HG03103 (cell line): Measurements from ENCODE around the gene SGO2.
"Not testable (repeated sequence)": the region's sequence is repeated elsewhere in the genome, so short reads cannot be mapped to it uniquely, and the experiment has no call there.

ENCODE experiments used
- ATAC-seq: cut with Tn5 transposase; IDR thresholded peaks from one replicate; pipeline ENCODE4 v1.9.1; 2021; ENCODE audit warnings: low read depth; ENCODE audit not compliant: unreplicated experiment

Gene SGO2

DNA sequence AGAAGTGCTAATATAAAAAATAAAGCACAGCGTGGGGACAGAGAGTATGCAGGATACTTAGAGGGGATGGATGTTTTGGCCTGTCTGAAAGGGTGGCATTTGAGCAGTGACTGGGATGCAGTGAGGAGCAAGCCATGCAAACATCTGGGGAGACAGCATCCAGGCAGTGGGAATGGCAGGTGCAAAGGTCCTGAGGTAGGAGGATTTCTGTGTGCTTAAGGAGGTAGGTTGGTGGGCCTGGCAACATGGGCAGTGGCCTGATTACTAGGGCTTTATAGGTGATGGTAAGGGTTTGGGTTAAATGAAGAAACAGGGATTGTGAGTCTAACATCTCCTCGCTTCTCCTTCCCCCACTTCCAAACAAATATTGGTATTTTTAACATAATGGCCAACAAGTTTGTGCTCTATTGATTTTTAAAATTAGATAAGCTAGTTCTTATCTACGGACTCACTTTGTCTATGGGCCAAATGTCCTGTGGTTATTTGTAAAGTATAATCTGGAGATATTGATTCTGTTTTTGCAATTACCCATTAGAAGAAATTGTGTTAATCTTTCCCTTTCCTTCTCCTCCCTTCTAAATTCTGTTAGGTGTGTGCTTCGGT, 62.2 kb downstream of the SGO2 start:
- ATAC-seq: no peak

DNA sequence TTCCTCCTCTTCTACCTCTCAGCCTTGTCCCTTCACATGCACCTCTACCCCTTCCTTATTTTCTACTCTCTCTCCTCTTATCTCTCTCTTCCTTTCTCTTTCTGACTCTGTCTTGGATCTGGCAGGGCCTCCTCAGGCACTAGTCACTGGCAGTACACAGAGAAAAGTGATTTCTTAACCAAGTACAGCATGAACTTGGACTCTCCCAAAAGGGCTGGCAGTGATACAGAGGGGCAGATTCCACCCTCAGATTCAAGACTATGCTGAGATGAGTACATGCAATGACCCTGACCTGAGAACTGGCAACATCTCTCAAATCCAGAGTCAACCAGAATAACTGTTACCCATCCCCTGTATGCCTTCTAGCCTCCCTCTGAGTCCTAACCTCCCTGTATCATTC, 64.1 kb downstream of the SGO2 start:
- no peak for ATAC-seq

DNA sequence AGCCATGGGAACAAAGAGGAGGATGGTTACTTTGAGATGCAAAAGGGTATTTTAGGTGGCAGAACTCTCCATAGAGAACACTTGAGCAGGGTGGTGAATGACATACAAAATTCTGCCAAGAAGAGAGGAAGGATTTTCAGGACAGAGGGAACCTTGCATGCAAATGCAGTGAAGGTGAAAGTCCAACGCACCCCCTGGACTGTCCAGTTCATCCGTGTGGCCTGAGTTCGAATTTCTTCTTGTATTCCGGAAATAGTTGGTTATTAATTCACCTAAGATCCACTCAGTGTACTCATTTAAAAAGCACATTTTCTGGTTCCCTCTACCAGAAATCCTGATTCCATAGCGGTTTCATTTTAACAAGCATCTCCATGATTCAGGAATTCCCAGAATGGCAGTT, 65.3 kb downstream of the SGO2 start:
- no peak for ATAC-seq

DNA sequence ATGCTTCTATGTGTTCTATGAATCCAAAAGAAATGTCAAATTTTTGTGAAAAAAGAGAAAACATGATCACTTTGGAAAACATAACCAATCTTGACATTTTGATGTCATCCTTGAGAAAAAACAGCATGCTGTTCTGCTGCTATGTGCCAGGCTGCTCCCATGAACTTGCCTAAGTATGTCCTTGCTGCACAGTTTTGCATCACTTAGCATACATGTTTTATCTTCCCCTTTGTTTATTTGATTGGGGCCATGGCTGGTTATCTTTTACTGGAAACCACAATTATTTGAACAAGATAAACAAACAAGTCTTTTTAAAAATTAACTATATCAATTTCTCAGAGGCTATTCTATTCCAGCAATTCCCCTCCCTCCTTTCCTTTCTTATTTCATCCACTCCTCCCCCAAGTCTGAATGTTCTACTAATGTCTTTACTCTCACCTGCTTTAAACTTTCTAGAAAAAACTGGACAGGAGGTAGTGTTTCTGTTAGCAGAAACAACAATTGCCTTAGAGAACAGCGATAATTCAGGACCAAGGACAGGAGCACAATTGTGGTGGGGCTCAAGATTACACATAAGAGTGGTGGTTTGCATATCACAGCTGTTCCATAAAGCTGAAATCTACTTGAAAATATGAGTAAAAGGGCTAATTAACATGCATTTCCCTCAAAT, 66.5 kb downstream of the SGO2 start:
- no peak for ATAC-seq

DNA sequence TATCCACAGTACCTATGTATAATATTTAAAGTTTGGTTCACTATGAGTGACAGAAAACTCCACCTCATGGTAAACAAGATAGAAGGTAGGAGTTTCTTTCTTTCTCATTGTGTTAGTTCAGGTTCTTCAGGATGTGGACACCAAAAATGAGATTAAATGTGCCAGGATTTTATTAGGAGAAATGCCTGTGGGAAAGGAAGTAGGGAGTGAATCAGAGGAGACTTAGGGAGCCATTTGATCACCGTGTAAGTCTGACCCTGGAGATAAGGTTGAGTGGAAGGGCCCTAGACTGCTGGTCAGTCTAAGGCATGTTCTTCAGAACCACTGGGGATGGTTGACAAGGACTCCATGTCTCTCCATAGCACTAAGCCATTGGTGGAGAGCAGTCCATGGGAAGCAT, 67.9 kb downstream of the SGO2 start:
- no peak for ATAC-seq

DNA sequence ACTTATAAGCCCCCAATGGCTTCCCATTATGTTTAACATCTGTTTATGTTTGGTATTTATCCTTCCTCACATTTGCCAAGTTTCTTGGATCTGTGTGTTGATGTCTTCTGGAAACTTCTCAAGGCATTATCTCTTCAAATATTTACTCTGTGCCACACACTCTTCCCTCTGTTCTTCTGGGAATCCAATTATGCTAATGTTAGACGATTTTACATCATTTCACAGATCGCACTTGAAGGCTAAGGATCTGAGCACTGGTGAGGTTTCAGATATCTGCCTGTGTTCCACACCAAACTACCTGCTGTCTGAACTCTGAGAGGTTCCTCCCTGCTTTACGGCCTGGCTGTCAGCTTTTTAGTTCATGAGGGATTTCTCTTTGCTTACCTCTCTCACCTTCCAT, 69.9 kb downstream of the SGO2 start:
- no peak for ATAC-seq

DNA sequence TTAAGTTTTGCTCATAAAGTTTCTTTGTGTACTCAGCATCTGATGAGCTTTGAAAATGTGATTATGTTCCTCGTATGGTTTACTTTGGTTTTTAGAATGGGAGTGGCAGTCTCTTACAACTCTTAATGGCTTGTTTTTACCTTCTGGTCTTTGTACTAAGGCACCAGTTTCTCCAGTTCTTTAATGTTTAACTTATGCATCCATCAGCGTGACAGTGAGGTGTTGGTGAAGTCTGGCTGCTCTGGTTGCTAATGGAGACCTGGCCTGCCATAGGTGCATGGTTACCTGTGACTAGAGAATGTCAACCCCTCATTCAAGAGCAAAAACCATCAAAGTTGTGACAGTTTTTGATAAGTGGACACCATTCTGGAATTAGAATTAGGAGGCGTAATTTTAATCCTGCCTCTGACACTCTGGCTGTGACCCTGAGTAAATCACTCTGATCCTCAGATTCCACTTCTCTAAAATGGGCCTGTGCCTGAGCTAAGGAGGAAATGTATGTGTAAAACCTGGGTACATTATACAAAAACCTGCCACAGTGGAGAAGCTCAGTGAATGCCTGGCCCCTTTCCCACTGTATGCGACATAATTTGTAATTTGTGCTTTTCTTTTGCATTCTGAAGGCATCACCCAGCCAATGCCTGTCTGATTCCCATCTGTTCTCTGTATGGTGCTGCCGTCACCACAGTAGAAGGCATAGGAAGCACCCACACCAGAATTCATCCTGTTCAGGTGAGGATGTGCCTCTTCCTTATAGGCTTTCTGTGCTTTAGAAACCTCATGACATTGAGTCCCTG, 71.0 kb downstream of the SGO2 start:
- ATAC-seq: no peak

DNA sequence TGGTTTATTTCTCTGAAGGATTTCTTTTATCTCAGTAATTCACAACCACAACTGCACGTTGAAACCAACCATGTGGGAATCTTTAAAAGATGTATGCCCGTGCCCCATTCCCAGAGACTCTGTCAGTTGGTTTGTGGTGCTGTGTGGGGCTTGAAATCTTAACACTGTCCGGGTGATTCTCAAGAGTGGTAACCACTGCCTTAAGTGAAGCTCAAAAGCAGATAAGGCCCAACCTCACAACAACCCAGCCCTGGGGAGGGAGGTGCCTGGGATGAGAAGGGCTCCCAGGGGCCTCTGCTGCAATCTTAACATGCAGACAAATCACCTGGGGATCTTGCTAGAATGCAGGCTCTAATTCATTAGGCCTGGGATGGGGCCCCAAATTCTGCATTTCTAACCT, 73.2 kb downstream of the SGO2 start:
- ATAC-seq: no peak

DNA sequence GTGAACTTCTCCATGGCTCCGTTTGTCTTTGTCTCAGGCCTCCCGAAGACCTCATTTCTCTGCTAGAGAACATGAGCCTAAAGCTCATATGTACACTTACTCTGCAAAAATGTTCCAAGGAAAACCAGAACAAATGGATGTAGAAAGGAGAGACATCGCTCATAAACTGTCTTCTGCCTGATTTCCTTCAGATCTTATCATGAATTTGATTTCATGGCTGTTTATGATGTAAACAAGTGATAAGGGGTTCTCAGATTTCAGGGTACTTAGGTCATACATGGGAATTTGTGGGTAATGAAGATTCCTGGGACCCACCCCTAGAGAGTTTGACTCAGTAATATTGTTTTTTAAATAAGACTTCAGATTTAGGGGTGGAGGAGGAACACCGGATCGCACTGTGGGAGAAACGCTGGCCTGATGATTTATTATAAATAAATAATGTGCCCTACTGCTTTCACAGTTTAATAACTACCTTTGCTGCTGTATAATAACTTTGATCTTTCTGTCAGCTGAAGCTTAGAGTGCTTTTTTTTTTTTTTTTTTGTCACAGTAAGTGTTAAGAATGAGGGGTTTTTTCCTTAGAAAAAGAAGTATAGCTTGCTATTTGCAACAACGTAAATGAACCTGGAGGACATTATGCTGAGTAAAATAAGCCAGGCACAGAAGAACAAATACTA, 74.7 kb downstream of the SGO2 start:
- no peak for ATAC-seq

DNA sequence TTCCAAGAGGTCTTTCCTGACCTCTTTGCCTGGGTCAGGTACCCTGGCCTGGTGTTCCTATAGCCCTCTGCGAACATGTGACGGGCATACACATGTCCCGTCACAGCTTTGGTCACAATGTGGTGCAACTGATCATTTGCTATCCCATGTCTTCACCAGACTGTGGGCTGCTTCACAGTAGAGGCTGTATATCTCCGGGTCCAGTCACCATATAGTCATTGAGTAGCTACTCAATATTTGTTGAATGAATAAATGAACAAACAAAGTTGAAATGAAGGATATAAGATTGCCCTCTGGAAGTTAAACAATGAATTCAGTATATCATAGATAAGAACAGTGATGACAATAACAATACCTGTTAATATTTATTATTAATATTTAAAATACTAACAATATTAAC, 76.6 kb downstream of the SGO2 start:
- ATAC-seq: no peak

DNA sequence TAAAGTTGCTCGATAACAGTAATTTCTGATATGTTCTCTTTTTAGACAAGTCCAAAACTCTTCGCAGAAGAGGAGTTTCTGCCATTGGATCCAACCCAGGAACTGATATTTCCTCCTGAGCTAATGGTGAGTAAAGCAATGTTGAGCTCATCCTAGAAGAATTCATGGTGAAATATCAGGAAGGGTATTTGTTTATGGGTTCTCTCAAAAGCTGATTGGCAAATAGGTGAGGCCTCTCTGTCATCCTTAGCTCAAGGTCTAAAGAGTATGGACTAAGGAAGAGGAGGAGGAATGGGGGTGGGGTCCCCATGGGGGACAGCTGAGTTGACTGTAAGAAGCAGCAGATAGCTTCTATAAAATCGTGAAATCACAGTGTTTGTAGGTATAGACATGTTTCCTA, 78.0 kb downstream of the SGO2 start:
- ATAC-seq: no peak

DNA sequence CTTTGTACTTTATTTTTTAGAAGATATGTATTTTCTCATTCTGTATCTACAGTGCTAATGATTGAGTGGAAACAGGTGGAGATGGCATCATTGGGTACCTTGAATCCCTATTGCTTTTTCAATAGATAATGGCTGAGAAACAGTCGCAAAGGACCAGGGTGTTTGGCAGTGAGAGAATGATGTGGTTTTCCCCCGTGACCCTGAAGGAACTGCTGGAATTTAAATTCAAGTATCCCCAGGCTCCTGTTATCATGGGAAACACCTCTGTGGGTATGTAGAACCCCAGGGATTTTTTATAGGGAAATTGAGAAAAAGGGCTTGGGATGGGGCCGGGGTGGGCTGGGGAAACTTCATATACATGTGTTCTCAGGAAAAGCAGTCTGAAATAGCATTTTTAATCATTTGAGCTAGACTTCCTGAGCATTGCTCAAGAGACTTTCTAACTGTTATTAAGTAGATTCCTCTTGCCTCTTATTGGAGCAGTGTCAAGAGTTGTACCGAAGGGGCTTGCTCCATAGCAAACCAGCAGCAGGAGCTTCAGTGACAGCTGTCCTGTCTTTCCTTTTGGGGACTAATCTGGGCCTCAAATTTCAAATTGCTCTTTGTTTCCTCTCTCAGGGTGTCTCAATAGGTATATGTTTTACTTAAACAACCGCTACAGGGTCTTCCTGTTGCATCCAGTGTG, 78.7 kb downstream of the SGO2 start:
- ATAC-seq: no peak

DNA sequence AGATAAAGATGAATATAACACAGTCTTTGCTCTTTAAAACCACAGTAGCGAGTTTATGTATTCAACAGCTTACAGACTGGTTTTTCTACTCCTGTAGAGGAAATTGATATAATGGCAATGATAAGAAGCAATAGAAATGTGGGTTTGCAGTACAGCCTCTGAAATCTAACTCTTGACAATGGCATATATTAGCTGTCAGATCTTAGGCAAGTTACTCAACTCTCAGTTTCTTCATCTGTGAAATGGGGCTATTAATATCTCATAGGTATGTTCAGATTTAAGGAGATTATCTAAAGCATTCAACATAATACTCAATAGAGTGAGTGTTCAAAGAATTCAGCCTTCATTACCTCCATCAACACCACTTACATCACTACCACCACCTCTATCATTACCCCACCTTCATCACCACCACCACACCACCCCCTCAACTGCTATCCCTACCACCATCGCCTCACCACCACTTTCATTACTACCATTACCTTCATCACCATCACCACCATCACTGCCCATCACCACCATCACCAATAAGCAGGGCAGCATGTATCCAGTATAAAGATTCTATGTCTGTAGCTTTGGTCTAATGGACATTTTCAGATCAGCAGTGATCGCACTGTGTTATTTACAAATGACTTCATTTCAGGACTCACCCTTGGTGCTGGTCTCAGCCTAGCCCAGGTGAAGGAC, 82.5 kb downstream of the SGO2 start:
- no peak for ATAC-seq

DNA sequence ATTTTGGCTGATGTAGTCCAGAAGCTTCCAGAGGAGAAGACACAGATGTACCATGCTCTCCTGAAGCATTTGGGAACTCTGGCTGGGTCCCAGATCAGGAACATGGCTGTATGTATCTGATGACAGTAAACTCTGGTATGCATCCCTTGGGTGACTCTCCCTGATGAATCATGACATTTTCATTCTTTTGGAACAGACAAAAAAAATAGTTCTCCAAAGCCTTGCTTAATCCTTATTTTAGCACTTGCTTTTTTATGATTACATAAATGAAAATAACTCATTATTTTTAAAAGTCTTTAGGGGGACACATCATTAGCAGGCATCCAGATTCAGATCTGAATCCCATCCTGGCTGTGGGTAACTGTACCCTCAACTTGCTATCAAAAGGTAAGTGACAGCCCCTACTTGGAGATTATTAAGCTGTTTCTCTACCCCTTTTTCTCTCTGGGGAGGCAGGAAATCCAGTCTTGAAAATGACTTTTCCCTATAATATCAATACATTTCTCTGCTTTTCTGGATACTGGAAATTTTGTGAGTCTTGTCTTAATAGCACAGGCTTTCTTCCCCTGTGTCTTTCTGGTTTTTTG, 83.1 kb downstream of the SGO2 start:
- no peak for ATAC-seq

DNA sequence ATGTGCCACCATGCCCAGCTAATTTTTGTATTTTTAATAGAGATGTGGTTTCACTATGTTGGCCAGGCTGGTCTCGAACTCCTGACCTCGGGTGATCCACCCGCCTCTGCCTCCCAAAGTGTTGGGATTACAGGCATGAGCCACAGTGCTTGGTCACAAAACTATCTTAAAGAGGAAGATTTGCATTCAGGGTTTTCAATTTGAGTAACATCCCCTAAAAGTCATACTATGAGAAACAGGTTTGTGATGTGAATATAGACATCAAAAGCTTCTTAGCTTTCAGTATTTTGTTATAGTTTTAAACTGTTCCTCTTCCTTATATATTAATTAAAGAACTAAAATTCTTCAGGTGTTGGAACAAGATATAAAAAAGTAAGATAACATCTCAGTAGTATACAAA, 84.2 kb downstream of the SGO2 start:
- ATAC-seq: not testable (repeated sequence)

DNA sequence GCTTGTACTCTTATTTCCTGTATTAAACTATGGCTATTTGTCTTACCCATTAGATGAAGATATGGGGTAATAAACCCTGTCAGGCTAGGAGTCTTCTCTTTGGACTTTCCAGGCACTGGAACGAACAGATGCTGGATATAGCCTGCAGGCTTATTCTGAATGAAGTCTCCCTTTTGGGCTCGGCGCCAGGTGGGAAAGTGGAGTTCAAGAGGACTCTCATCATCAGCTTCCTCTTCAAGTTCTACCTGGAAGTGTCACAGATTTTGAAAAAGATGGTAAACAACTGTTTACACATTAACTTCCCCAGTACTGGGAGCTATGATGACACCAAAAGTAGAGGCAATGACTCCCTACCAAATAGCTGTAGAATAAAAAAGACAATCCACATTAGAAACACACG, 87.7 kb downstream of the SGO2 start:
- ATAC-seq: no peak

DNA sequence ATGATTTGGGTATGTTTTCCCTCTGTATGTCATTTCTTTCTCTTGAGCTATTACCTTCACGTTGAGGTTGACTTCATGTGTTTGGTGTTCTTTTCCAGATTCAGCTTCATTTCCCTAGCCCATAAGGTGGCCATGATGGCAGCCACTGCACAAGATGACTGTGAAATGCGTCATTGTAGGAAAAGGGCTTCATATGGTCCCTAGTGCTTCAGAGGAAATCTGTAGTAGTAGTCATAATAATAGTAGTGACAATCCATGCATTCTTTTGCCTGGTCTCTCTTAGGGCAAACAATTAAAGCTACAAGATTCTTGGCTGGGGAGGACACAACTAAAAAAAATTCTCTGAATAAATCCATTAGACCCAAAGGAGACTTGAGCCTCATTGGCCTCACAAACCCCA, 88.2 kb downstream of the SGO2 start:
- ATAC-seq: no peak

DNA sequence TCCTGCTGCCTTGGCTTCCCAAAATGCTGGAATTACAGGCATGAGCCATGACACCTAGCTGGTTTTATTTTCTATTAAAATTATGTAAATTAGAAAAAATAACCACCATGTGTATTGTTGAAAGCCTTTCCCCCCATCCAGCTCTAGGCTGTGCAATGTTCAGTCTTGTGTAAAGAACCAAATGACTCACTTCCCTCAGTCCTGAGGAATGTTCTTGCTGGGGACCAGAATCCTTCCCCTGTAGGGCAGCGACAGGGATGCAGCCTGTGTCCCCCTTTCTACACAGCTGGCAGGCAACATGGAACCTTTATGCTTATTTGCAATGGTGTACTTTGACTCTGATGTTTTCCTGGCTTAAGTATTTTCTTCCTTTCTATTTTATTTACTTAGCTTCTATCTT, 89.2 kb downstream of the SGO2 start:
- no peak for ATAC-seq

DNA sequence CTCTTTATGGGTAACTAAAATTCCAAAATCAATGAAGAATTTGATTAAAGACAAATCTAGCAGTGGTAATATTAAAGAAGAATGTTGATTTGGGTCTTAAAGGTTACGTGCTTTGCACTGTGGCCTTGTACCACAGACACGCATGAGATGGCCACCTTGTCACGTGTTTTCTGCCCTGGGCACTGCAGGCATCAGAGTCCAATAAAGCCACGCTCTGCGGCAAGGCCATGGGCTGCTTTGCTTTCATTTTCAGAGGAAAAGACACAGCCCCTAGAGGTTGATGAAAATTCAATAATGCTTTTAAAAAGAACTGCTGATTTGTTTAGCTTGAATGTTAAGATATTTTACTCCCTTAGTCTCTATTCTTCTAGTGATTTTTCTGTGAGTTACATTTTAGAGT, 90.2 kb downstream of the SGO2 start:
- no peak for ATAC-seq

DNA sequence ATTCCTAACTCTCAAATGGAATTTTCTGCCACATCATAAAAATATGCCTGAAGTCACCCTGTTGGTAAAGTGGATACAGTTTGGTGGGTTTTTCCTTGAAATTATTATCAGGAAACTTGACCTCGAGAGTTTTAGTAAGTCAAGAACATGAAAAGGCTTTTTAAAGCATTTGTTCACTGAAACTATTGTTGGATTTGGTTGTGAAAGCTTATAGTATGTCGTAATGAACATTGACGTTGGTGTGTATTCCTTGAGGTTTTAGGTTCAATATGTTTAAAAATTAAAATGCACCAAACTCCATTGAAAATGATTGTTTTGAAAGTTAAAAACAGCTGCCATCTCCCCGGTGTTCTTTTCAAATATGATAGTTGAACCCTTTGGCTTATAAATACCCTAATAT, 90.6 kb downstream of the SGO2 start:
- no peak for ATAC-seq
